Kidney (tissue), 14 donors: ENCODE results near the gene SLC50A1. TPM values are rescaled to one million over a fixed set of nuclear protein-coding genes. Genes with fewer than 3 reads are reported as not detected.

Experiments used
- DNase-seq, 5 donors: peaks; one replicate each; pipeline ENCODE4 v3.0.0-alpha.2; 2013 to 2020
- FAIRE-seq: peaks from 2 replicates; lab custom pipeline; 2012; peaks lifted over from hg19 to GRCh38; lab: Jason Lieb, UNC
- H3K27ac ChIP-seq, 2 donors: one replicate each; pipeline ENCODE4 v1.7.0; 2013; ENCODE audit warnings: low read depth in 2 of 2, low read length in 2 of 2, inconsistent platforms in 1 of 2
- H3K27me3 ChIP-seq: one replicate; pipeline ENCODE4 v1.7.1; 2013; ENCODE audit warnings: low read length, inconsistent platforms; ENCODE audit not compliant: control insufficient read depth, insufficient read depth
- H3K36me3 ChIP-seq, 3 donors: one replicate each; pipeline versions ENCODE4 v1.7.0 to v1.7.1; 2013; ENCODE audit warnings: low read length in 3 of 3, control low read depth in 1 of 3, inconsistent platforms in 1 of 3; ENCODE audit not compliant: insufficient read depth in 3 of 3, control insufficient read depth in 2 of 3
- H3K4me1 ChIP-seq, 3 donors: one replicate each; pipeline versions ENCODE4 v1.7.0 to v1.7.1; 2013; ENCODE audit warnings: low read length in 3 of 3, inconsistent platforms in 1 of 3, low read depth in 1 of 3; ENCODE audit not compliant: control insufficient read depth in 2 of 3, insufficient read depth in 2 of 3
- H3K4me3 ChIP-seq, 3 donors: one replicate each; pipeline versions ENCODE4 v1.7.0 to v1.8.1; 2013; ENCODE audit warnings: low read length in 3 of 3, control low read depth in 1 of 3, inconsistent platforms in 1 of 3
- H3K9ac ChIP-seq, 3 donors: one replicate each; pipeline versions ENCODE4 v1.7.0 to v1.7.1; 2013; ENCODE audit warnings: low read length in 3 of 3, control low read depth in 1 of 3, inconsistent platforms in 1 of 3
- H3K9me3 ChIP-seq, 3 donors: one replicate each; pipeline versions ENCODE4 v1.7.0 to v1.7.1; 2013; ENCODE audit warnings: low read length in 3 of 3, control low read depth in 1 of 3, inconsistent platforms in 1 of 3; ENCODE audit not compliant: control insufficient read depth in 2 of 3, insufficient read depth in 1 of 3
- CTCF ChIP-seq: IDR thresholded peaks from 3 replicates; pipeline ENCODE4 v1.5.1; 2012; ENCODE audit warnings: mild to moderate bottlenecking, moderate library complexity, borderline replicate concordance; ENCODE audit not compliant: insufficient read depth; ENCODE audit errors: extremely low read depth
- intact Hi-C: fragments of 100-400 bp; cut with DNase I; formaldehyde crosslinking; loops from one replicate; pipeline ENCODE4 v1.11.1; 2022
- polyA plus RNA-seq: library from polyadenylated mRNA; stranded (reverse); fragments of 350-450 nt; fragmentation: Illumina TruSeq; extraction: RNeasy Lipid Tissue Mini Kit (QIAGEN cat#74804); gene quantifications from one replicate; pipeline ENCODE4 v1.2.3, GENCODE V29; 2014; ENCODE audit warnings: low read depth, low replicate concordance; ENCODE audit not compliant: insufficient read depth
- total RNA-seq: library from RNA; stranded (reverse); fragmentation: NEBNext Ultra II Directional; extraction: Animal tissue kit (Norgen Biotek cat#: 25700); gene quantifications from one replicate; pipeline ENCODE4 v1.2.1, GENCODE V29; 2021
- donor health status: control.
- donor health status: control.
- donor health status: control.
- donor health status: control.
- donor health status: control.
- donor health status: DM: yes; HTN: yes; CAD: no.
- donor health status: Normal renal cell carcinoma (clear cell type).

SLC50A1 gene
- total and polyA plus RNA-seq, 2 donors from 2014 or later = 34.8 to 61.8 TPM

GRCh38 chr1:155182052-155182550, 46.4 kb downstream of the SLC50A1 start:
- no peak for FAIRE-seq
- TF ChIP-seq CTCF = no peak
- Histone ChIP-seq H3K4me3 (no peak overlapping the region), H3K9ac (no peak overlapping the region), H3K9me3 (no peaks in the 10 kb centered on the region), H3K27ac (no peak overlapping the region), H3K27me3 (no peaks in the 10 kb centered on the region), H3K36me3 (no peaks in the 10 kb centered on the region), H3K4me1 (peaks cover 0 to 22% (median 9%) of the 10 kb centered on the region in 3 donors)
- intact Hi-C loops = no loop called here
- peak in 1 of 5 donors; percentile 68 for DNase-seq

GRCh38 chr1:155183775-155184221, 48.1 kb downstream of the SLC50A1 start:
- no peak for FAIRE-seq
- no peak for TF ChIP-seq CTCF
- peak in 2 of 5 donors; percentile 31 to 80 for DNase-seq
- Histone ChIP-seq H3K36me3 (no peaks in the 10 kb centered on the region), H3K4me3 (no peak overlapping the region), H3K4me1 (peaks cover 0 to 28% (median 7%) of the 10 kb centered on the region in 3 donors), H3K27ac (no peak overlapping the region), H3K27me3 (no peaks in the 10 kb centered on the region), H3K9me3 (no peaks in the 10 kb centered on the region), H3K9ac (no peak overlapping the region)
- intact Hi-C loops = no loop called here

GRCh38 chr1:155184351-155184811, 48.7 kb downstream of the SLC50A1 start:
- Histone ChIP-seq H3K4me1 (peaks cover 0 to 28% (median 7%) of the 10 kb centered on the region in 3 donors), H3K36me3 (no peaks in the 10 kb centered on the region), H3K9me3 (no peaks in the 10 kb centered on the region), H3K27ac (no peak overlapping the region), H3K9ac (no peak overlapping the region), H3K4me3 (no peak overlapping the region), H3K27me3 (no peaks in the 10 kb centered on the region)
- FAIRE-seq (no peak), DNase-seq (peak in 1 of 5 donors; percentile 65)
- intact Hi-C loops = no loop called here
- no peak for TF ChIP-seq CTCF
